ENCODE data around the gene KATNB1.

KATNB1 gene

DNA sequence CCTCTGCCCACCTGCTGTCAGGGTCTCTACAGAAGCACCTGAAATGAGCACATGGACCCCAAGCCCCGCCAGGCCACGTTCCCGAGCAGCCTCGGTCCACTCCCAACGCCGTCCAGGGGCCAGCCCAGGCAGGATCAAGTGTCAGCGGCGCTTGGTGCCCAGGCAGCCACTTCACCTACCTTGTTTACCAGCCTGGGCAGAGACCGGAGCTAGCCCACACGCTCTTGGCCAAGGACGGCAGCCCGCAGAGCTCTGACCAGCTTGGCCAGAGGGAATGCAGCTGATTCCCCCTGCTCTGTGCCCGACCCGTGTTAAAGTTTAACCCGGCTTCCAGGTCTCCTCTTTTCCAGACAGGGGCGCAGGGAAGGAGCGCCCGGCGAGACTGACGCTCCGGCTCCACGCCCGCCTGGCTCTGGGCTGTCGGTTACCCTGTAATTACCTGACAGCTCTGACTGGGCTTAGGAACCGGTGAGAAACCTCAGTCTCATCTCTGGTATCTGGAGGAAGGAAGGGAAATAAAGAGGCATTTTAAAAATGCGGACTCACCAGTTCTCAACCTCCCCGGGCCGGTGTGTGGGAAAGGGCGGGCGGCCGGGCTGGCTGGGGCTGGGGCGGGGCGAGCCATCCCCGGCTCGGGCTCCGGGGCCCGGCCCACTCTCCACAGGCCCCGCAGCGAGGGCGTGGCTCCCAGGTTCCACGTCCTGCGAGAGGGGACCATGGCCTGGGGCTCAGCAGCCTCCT is 62.1 kb downstream of the KATNB1 start:
- DNase-seq, result no peak

DNA sequence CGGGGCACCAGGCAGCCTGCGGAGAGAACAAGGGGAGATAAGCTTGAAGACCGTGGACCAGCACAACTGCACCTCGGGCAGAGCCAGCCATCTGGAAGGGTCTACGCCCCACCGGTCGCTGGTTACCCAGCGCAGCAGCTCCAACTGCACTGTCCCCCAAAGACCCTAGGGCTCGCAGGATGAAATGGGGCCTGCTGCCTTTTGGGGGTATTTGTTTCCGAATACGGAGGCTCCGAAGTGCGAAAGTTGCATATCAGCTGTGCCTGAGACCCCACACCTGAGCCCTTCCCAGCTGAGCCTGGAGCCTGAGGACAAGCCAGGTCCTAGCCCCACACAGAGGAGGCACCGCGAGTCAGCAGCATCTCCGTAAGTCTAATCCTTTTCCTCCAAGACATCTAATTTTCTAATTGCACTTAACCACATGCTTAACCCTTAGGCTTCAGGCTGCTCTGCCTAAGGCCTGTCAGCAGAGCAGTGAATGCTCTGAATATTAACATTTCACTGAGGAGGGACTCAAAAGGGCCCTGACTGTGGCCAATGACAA is 62.8 kb downstream of the KATNB1 start:
- no peak for DNase-seq

DNA sequence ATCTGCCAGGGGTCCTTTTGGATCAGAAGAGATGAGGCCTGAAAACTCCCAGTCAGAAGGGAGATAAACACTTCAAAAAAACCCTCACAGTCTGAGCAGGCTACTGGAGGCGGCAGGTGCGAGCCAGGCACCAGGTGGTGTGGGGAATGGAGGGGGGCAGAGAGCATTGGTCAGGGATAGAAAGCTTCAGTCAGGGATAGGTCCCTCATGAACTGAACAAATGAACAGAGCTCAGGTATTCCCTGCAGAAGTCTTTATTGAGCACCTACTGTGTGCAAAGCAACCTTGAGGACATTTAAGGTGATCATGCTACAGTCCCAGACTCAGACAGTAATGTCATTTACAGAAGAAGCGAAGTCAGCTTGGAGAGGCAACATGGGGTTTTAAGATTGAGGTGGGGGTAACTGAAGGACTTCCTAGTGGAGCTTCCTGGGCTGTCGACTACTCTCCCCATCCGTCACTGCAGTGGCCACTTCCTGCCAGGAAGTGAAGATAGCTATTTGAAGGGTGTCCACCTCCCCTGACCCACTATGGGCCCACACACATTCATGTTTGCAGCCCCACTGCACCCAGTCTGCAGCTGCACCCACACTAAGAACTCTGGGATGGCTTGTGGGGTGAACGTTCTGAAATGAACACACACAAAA is 63.5 kb downstream of the KATNB1 start:
- peak; percentile 70 for DNase-seq

DNA sequence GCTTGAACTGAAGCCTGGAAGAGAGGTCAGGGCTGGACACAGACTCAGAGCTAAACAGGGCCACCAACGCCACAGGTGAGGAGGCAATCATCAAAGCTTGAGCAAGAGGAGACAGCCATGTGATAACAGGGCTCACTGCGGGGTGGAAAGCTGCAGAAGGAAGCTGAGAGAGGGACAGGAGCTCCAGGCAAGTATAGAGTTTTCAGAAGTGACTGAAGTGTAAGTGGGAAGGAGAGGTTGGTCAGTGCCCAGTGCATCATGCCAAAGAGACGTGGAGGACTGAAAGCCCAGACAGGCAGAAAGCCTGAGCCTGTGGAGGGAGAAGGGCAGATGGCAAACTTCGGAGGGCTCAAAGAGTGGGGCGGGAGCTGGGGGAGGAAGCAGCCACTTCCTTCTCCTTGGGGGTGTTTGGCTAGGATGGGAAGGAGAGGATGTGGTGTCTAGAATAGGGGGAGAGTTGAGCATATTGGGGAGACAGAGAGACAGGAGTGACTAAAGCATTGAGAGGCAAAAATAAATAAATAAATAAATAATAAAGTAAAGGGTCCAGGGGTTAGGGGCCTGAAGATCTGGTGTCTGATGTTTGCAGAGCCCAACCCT is 64.1 kb downstream of the KATNB1 start:
- DNase-seq, result no peak

DNA sequence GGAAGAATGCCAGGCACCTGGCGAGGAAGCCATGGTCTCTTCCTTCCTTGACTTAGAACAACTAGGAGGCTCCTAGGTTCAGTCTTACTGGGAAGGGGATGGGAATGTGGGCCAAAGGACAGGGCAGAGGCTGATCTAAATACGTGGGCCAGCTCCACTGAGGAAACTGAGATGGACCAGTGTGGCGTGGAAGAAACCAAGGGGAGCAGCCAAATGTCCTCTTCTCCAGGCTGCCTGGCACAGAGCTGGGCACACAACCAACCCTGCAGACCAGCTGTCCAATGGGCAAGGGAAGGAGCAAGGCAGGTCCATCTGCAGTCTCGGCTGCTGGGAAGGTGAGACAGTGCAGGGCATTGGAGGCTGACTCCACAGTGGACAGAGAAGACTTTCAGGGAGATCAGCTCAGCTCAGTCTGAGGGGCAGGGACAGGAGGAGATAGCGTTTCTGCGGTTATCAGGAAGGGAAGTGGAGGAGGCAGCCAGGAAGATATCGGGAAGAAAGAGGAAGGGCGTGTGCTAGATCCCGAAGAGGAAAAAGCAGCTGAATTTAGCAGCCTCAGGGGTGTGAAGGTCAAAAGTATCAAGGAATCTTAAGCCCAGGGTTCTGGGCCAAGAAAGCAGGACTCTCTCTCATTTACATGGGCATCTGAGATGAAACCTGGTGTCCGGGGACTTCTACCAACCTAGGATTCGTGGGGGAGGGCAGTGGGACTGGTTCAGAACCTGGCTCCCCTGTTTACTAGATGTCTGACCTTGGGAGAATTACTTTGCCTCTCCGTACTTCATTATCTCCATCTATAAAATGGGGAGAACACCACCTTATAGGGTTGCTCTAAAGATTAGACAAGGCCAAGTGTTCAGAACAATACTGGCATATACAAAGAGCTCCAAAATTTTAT is 64.9 kb downstream of the KATNB1 start:
- no peak for DNase-seq

DNA sequence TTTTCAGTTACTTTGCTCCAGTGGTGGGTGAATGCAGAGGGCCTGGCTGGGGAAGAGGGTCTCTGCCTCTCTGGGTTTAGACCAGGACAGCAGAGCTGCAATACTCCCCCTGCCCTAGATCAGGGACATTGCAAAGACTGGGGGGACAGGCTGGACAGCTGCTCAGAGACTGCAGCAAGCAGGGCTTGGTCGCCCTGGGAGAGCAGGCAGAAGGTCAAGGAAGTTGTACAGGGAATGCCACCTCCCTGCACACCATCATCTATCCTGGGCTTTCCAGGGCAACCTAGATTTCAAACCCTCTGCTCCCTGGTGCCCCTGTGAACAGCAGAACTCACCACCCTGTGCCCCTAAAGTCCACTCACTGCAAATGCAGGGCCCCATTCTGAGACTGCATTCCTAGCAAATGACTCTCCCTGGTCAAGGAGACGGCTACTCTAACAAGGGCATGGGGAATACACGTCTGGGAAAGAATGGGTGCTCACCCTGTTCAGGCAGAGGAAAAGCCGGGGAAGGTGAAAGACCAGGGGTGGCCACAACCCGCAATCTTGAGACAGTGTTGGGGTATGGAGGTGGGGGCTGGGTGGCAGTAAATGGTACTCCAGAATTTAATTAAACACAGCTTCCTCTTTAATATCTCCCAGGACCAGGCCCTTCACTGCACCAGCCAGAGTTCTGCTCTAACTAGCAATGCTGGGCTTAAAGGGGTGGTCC is 65.7 kb downstream of the KATNB1 start:
- DNase-seq, result no peak

DNA sequence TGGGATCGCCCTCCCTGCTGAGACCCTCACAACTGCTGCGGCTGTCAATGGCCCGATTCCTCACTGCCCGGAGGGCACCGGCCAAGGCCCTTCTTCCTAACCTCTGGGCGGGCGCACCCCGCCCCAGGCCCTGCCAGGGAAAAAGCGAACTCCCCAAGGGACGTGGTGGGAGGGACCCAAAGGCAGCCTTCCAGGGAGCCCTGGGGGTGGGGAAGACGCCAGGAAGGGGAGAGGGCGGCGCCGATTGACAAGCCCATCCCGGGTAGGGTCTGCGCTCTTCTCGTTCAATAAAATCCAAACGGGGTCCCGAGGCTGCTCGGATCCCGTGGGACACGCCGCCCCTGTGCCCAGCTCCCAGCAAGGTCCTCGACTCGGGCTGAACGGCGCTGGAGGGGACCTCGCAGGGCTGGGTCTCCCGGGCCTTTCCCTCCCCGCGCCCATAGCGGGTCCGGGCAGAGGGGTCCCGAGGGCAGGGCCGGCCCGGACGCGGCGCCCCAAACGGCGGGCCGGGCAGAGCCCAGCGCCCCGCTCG is 66.3 kb downstream of the KATNB1 start:
- DNase-seq, result peak; percentile 8

DNA sequence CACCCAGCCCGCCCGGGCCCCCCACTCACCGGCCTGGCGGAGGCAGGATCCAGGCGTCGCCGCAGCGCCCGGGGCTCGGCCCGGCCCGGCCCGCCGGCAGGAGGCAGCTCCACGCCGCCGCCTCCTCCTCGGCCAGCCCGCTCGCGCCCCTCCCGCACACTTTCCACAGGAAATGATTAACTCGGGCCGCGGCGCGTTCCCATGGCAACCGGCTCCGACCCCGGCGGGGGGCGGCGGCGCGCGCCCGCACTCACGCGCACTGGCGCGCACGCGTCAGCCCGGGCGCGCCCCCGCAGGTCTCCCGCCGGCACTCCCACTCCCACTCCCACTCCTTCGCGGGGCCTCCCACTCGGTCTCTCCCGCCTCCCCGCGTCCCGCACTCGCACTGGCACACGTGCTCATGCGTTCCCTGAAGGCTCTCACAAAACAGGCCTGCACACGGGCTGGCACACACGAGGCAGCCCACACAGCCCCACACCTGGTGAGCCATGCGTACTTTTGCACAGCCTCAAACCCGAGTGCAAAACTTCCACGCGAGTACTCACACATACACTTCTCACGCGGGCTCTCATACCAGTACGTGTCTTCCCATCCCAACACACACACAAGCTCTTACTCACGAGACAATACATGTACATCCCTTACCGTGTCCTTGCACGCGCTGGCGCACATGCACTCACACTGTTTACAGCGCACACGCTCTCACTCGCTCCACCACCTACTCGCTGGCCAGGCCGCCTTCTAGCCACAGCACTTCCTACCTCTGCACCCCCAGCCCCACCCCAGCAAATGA is 67.0 kb downstream of the KATNB1 start, which contains the start of gene KIFC3:
KIFC3 (minus strand) TSS at position 151 of the 793 bp plus-strand sequence. CDS start 4,248 bp downstream, outside the sequence.
- peak; percentile 45 for DNase-seq

DNA sequence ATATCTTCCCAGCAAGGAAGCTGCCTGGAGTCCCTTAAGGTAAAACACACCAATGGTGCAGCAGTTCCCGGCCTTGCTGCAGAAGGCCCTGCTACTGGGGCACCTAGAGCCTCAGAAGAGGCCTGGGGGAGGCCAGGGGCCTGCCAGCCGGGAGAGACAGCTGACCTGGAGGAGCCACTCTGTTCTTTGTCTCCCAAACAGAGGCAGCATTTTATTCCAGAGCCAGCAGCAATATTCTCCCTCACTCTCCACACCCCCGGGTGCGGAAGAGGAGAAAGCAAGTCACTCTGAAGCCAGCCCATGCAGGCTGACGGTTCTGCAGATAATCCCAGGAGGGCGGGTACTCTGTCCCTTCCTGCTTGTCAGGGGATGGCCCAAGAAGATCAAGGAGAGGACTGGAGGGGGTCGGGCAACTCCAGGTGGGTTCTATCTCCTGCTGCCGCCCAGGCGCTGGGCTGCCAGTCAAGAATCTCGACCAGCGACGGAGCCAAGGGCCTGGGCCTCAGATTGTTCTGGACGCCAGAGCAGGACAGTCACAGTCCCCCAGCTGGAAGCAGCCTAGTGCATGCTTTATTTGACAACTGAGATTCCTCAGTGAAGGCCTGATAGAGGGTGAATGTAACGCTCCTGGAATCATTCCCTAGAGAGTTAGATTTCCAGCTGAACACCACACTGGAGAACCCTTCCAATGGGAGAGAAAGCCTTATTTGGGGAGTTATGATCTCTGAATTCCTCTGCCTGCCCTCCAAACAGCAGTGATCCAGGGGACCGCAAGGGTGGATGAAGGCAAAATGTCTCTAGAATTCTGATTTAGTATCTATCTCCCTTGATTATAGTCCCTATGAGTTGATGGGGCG is 67.8 kb downstream of the KATNB1 start:
- DNase-seq, result no peak

DNA sequence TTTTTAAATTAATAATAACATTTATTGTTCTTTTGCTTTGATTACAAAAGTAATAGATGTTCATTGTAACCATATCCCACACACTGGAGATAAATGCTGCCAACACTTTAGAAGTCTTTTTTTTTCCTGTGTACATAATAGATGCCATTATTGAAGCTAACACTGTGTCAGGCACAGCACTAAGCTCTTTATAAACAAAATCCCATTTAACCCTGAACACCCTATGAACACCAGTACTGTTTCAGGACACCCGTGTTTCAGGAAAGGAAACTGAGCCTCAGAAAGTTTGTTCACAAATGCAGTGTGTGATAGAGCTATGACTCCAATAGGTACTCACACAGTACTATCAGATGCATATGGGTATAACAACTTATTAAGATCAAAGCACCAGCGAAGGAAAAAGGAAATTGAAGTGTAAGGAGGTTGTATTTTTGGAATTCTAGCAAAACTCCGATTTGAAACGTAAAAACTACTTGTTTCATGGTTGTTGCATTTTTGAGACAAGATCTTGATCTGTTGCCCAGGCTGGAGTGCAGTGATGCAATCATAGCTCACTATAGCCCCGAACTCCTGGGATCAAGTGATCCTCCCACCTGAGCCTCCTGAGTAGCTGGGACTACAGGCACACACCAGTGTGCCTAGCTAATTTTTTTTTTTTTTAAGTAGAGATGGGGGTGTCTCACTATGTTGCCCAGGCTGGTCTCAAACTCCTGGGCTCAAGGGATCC is 68.7 kb downstream of the KATNB1 start:
- no peak for DNase-seq

DNA sequence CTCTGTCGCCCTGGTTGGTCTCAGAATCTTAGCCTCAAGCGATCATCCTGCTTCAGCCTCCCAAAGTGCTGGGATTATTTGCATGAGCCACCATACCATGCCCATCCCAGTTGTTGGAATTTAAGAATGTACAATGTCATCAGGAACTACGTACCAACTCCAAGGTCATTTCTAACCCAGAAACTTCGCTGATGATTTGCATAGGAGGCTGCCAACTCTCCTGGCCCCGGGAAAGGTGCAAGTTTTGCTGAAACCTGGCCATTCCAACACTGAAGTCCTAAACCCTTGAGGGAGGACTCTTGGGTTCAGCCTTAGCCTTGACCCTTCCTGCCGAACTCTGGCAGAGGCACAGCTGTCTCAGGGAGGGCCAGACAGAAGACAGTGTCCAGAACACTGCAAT is 69.6 kb downstream of the KATNB1 start:
- no peak for DNase-seq

Measured in NCI-H2171 treated with DMSO at 0.1 percent for 48 hours (cell line).